Right lung (tissue), 5 donors: Measurements from ENCODE around the gene TMIGD2. TPM values are rescaled to one million over a fixed set of nuclear protein-coding genes. Genes with fewer than 3 reads are reported as not detected.
"Not testable (repeated sequence)": the region's sequence is repeated elsewhere in the genome, so short reads cannot be mapped to it uniquely, and the experiment has no call there.

ENCODE experiments used
- DNase-seq, 2 donors: peaks; one replicate each; pipeline ENCODE4 v3.0.0-alpha.2; 2013
- polyA plus RNA-seq, 5 donors: library from polyadenylated mRNA; unstranded; fragments of 120-200 nt; gene quantifications; one replicate each; pipeline versions ENCODE4 v1.2.1 to v1.2.3, GENCODE V29; 2013; ENCODE audit warnings: inconsistent platforms in 1 of 5, low replicate concordance in 1 of 5; ENCODE audit not compliant: insufficient read length in 5 of 5, insufficient read depth in 1 of 5

The TMIGD2 gene
- polyA plus RNA-seq, 5 donors, result 0.37 to 0.63 (median 0.43) TPM

- no peak for DNase-seq
Observed at GRCh38 chr19:4267901-4268815, 34.0 kb downstream of the TMIGD2 start.

GRCh38 chr19:4267101-4267900 is 34.9 kb downstream of the TMIGD2 start:
- no peak for DNase-seq

- no peak for DNase-seq
Observed at GRCh38 chr19:4266253-4267000, 35.8 kb downstream of the TMIGD2 start.

- no peak for DNase-seq
Observed at GRCh38 chr19:4264812-4265211, 37.4 kb downstream of the TMIGD2 start.

- DNase-seq, result no peak
Observed at GRCh38 chr19:4260613-4261191, 41.5 kb downstream of the TMIGD2 start.

- no peak for DNase-seq
Observed at GRCh38 chr19:4258181-4258580, 44.0 kb downstream of the TMIGD2 start.

- no peak for DNase-seq
Observed at GRCh38 chr19:4257025-4257424, 45.2 kb downstream of the TMIGD2 start.

GRCh38 chr19:4256563-4256962 is 45.6 kb downstream of the TMIGD2 start:
- DNase-seq, result no peak

- peak; percentile 98 for DNase-seq
Observed at GRCh38 chr19:4246767-4247593, 55.2 kb downstream of the TMIGD2 start, which contains the start of gene YJU2. TSS of gene YJU2 (plus strand) at chr19:4247080. CDS start at chr19:4247147, 67 bp downstream.

GRCh38 chr19:4245938-4246337 is 56.3 kb downstream of the TMIGD2 start:
- DNase-seq, result not testable (repeated sequence)

Other genes starting within 250 kb of the TMIGD2 start
- 10 to 100 TPM in 2 of 5 donors, 1 to 10 TPM in 3; 6.6 to 15.7 (median 9.3) TPM for gene ZBTB7A, start 235.5 kb downstream of the TMIGD2 start, polyA plus RNA-seq
- gene MAP2K2, start 178.3 kb downstream of the TMIGD2 start, polyA plus RNA-seq, result 100 to 1,000 TPM in 2 of 5 donors, 10 to 100 TPM in 3; 81.0 to 160 (median 98.8) TPM
- gene CREB3L3, start 148.8 kb downstream of the TMIGD2 start, polyA plus RNA-seq, result under 1 TPM in 1 of 5 donors, not detected in 4; 0.16 TPM
- gene SIRT6, start 119.8 kb downstream of the TMIGD2 start, polyA plus RNA-seq, result 10 to 100 TPM; 15.5 to 29.9 (median 18.3) TPM
- gene ANKRD24, start 119.7 kb downstream of the TMIGD2 start, polyA plus RNA-seq, result 1 to 10 TPM in 3 of 5 donors, under 1 TPM in 2; 0.73 to 3.1 (median 1.1) TPM
- 1 to 10 TPM in 2 of 5 donors, under 1 TPM in 3; 0.40 to 1.3 (median 0.87) TPM for gene EBI3, start 72.9 kb downstream of the TMIGD2 start, polyA plus RNA-seq
- gene YJU2, start 55.3 kb downstream of the TMIGD2 start, polyA plus RNA-seq, result 10 to 100 TPM; 14.4 to 23.7 (median 17.6) TPM
- 1 to 10 TPM in 1 of 5 donors, under 1 TPM in 4; 0.23 to 6.4 (median 0.30) TPM for gene SHD, start 23.1 kb downstream of the TMIGD2 start, polyA plus RNA-seq
- 1 to 10 TPM in 4 of 5 donors, under 1 TPM in 1; 0.94 to 2.3 (median 1.9) TPM for gene FSD1, start 2.2 kb upstream of the TMIGD2 start, polyA plus RNA-seq
- 10 to 100 TPM; 29.1 to 40.3 (median 33.3) TPM for gene STAP2, start 36.4 kb upstream of the TMIGD2 start, polyA plus RNA-seq
- gene MPND, start 41.2 kb upstream of the TMIGD2 start, polyA plus RNA-seq, result 10 to 100 TPM; 14.7 to 27.8 (median 20.8) TPM
- gene SH3GL1, start 98.2 kb upstream of the TMIGD2 start, polyA plus RNA-seq, result 100 to 1,000 TPM in 1 of 5 donors, 10 to 100 TPM in 4; 64.8 to 131 (median 87.4) TPM
- 10 to 100 TPM; 16.8 to 29.1 (median 24.7) TPM for gene CHAF1A, start 100.3 kb upstream of the TMIGD2 start, polyA plus RNA-seq
- gene UBXN6, start 155.4 kb upstream of the TMIGD2 start, polyA plus RNA-seq, result 100 to 1,000 TPM in 1 of 5 donors, 10 to 100 TPM in 4; 68.2 to 133 (median 89.3) TPM
- 10 to 100 TPM; 59.1 to 97.0 (median 77.2) TPM for gene HDGFL2, start 169.9 kb upstream of the TMIGD2 start, polyA plus RNA-seq
- gene PLIN4, start 216.1 kb upstream of the TMIGD2 start, polyA plus RNA-seq, result 1 to 10 TPM in 3 of 5 donors, under 1 TPM in 2; 0.75 to 1.4 (median 1.1) TPM
- gene PLIN5, start 232.8 kb upstream of the TMIGD2 start, polyA plus RNA-seq, result 1 to 10 TPM; 1.8 to 3.1 (median 1.8) TPM
- 1 to 10 TPM in 3 of 5 donors, under 1 TPM in 2; 0.64 to 1.1 (median 1.0) TPM for gene LRG1, start 237.6 kb upstream of the TMIGD2 start, polyA plus RNA-seq